Measurements from ENCODE around the gene SNRNP200. TPM values are rescaled to one million over a fixed set of nuclear protein-coding genes. Genes with fewer than 3 reads are reported as not detected.
A peak's percentile ranks its signal among the peaks of the same experiment; 100 is the strongest.

SNRNP200 gene
- total RNA-seq, 1 experiment from 2014 or later, result 202 TPM

- Histone ChIP-seq H3K36me3 (ENCODE audit: insufficient read depth, low read length, poor library complexity, severe bottlenecking) (peaks cover 67% of the 10 kb centered on the region), H3K27me3 (replicated peaks; ENCODE audit: insufficient read depth, low read depth, low read length, poor library complexity) (no peaks in the 10 kb centered on the region), H3K27ac (ENCODE audit: low read depth, low read length, poor library complexity, severe bottlenecking) (no peak overlapping the region), H3K4me3 (ENCODE audit: low read depth, low read length, poor library complexity, severe bottlenecking) (no peak overlapping the region), H3K4me1 (ENCODE audit: insufficient read depth, low read length, poor library complexity, severe bottlenecking) (no peaks in the 10 kb centered on the region), H3K9me3 (ENCODE audit: low read depth, low read length, poor library complexity, severe bottlenecking) (no peaks in the 10 kb centered on the region)
- ChIA-PET CTCF (no interaction called here), POLR2A (ENCODE audit: low non-redundant PET) (no interaction called here)
- TF ChIP-seq EZH2 (IDR thresholded peaks at IDR 0.05; ENCODE audit: borderline replicate concordance, low read depth, low read length, poor library complexity, severe bottlenecking), result no peak
- TF ChIP-seq CTCF (conservative IDR thresholded peaks at IDR 0.05; ENCODE audit: low read depth, low read length), result 0 out of 2 replicates have a peak, but pooled peaks have one; percentile 11
- DNase-seq (ENCODE audit: low spot score), result no peak
- intact Hi-C loops (cut with micrococcal nuclease; ENCODE audit: unreplicated experiment), result no loop called here
- TSS peak; percentile 18 for BruUV-seq (replicated peaks)
Measured at GRCh38 chr2:96271995-96272394, 33.4 kb downstream of the SNRNP200 start.

GRCh38 chr2:96267159-96267971 lies 38.0 kb downstream of the SNRNP200 start:
- POLR2A ChIA-PET (ENCODE audit: low non-redundant PET), result interaction anchor here (0.7 kb wide), 2 partner anchors 93 to 110 kb away, joined by 3 read pairs; no protein-coding TSS in a partner anchor
- intact Hi-C loops (cut with micrococcal nuclease; ENCODE audit: unreplicated experiment), result loop anchor here (5.0 kb wide), 1 partner anchor 60 kb away; the partner anchor contains the start of gene STARD7
- TF ChIP-seq EZH2 (IDR thresholded peaks at IDR 0.05; ENCODE audit: borderline replicate concordance, low read depth, low read length, poor library complexity, severe bottlenecking) (no peak), CTCF (conservative IDR thresholded peaks at IDR 0.05; ENCODE audit: low read depth, low read length) (peak; percentile 55)
- Histone ChIP-seq H3K4me3 (ENCODE audit: low read depth, low read length, poor library complexity, severe bottlenecking) (peak overlapping the region; percentile 98), H3K9me3 (ENCODE audit: low read depth, low read length, poor library complexity, severe bottlenecking) (no peaks in the 10 kb centered on the region), H3K27me3 (replicated peaks; ENCODE audit: insufficient read depth, low read depth, low read length, poor library complexity) (no peaks in the 10 kb centered on the region), H3K4me1 (ENCODE audit: insufficient read depth, low read length, poor library complexity, severe bottlenecking) (no peaks in the 10 kb centered on the region), H3K36me3 (ENCODE audit: insufficient read depth, low read length, poor library complexity, severe bottlenecking) (peaks cover 41% of the 10 kb centered on the region), H3K27ac (ENCODE audit: low read depth, low read length, poor library complexity, severe bottlenecking) (no peak overlapping the region)
- peak; percentile 71 for DNase-seq (ENCODE audit: low spot score)
- BruUV-seq (replicated peaks), result no TSS peak
- CTCF ChIA-PET, result interaction anchor here (0.6 to 1.0 kb wide), 7 partner anchors 26 to 245 kb away, joined by 3 to 10 read pairs (median 6); no protein-coding TSS in a partner anchor

GRCh38 chr2:96265840-96266679 lies 39.3 kb downstream of the SNRNP200 start, which contains the start of the genes CIAO1 and TMEM127:
Gene CIAO1, plus strand, starts transcription at chr2:96266225. Its CDS starts 126 bp downstream, at chr2:96266351.
Gene TMEM127, minus strand, starts transcription at chr2:96265997. Its CDS starts 616 bp downstream, at chr2:96265381.
- TF ChIP-seq EZH2 (IDR thresholded peaks at IDR 0.05; ENCODE audit: borderline replicate concordance, low read depth, low read length, poor library complexity, severe bottlenecking) (no peak), CTCF (conservative IDR thresholded peaks at IDR 0.05; ENCODE audit: low read depth, low read length) (peak; percentile 43)
- no peaks in the 10 kb centered on the region for H3K4me1 ChIP-seq (ENCODE audit: insufficient read depth, low read length, poor library complexity, severe bottlenecking)
- H3K4me3 ChIP-seq (ENCODE audit: low read depth, low read length, poor library complexity, severe bottlenecking), result peak within 1 kb of the TSS; percentile 98
- intact Hi-C loops (cut with micrococcal nuclease; ENCODE audit: unreplicated experiment), result loop anchor here (1.0 to 5.0 kb wide), 3 partner anchors 39 to 127 kb away; partner anchors contain the start of genes ASTL, SNRNP200 and STARD7
- ChIA-PET POLR2A (ENCODE audit: low non-redundant PET) (interaction anchor here (0.7 kb wide), 1 partner anchor 112 kb away, joined by 3 read pairs; no protein-coding TSS in a partner anchor), CTCF (interaction anchor here (0.5 to 0.6 kb wide), 2 partner anchors 58 to 244 kb away, joined by 3 to 5 read pairs; no protein-coding TSS in a partner anchor)
- peak within 1 kb of the TSS; percentile 85 for H3K27ac ChIP-seq (ENCODE audit: low read depth, low read length, poor library complexity, severe bottlenecking)
- no TSS peak for BruUV-seq (replicated peaks)
- DNase-seq (ENCODE audit: low spot score), result peak; percentile 99
- no peaks in the 10 kb centered on the region for H3K27me3 ChIP-seq (replicated peaks; ENCODE audit: insufficient read depth, low read depth, low read length, poor library complexity)
- H3K9me3 ChIP-seq (ENCODE audit: low read depth, low read length, poor library complexity, severe bottlenecking), result no peaks in the 10 kb centered on the region
- peaks cover 32% of the 10 kb centered on the region for H3K36me3 ChIP-seq (ENCODE audit: insufficient read depth, low read length, poor library complexity, severe bottlenecking)
